GM23338 (cell line): ENCODE data around the gene SETD1B.

Experiments used
- EZH2 ChIP-seq: fragments of 200-600 bp; sonication (generic); IDR thresholded peaks from one replicate; pipeline ENCODE4 v1.8.0; 2017; ENCODE audit warnings: antibody characterized with exemption, mild to moderate bottlenecking, low read depth; ENCODE audit not compliant: unreplicated experiment
- EZH2phosphoT487 ChIP-seq: fragments of 200-600 bp; sonication (generic); IDR thresholded peaks from one replicate; pipeline ENCODE4 v1.8.1; 2018; ENCODE audit warnings: antibody characterized with exemption; ENCODE audit not compliant: unreplicated experiment
- POLR2AphosphoS5 ChIP-seq: IDR thresholded peaks from 2 replicates; pipeline ENCODE4 v1.6.1; 2016; ENCODE audit warnings: antibody characterized with exemption, low read depth
- TF ChIP-seq, protein P1 (sequence below), 2 experiments: fragments of 200-600 bp in 1 of 2; sonication (generic) in 1 of 2; conservative IDR thresholded peaks; 2 replicates each; pipeline versions ENCODE4 v1.5.1 to v1.6.1; 2016 to 2017; ENCODE audit warnings: antibody characterized with exemption in 2 of 2, low read depth in 2 of 2, mild to moderate bottlenecking in 2 of 2, moderate library complexity in 1 of 2

- TF ChIP-seq, protein P1, sequence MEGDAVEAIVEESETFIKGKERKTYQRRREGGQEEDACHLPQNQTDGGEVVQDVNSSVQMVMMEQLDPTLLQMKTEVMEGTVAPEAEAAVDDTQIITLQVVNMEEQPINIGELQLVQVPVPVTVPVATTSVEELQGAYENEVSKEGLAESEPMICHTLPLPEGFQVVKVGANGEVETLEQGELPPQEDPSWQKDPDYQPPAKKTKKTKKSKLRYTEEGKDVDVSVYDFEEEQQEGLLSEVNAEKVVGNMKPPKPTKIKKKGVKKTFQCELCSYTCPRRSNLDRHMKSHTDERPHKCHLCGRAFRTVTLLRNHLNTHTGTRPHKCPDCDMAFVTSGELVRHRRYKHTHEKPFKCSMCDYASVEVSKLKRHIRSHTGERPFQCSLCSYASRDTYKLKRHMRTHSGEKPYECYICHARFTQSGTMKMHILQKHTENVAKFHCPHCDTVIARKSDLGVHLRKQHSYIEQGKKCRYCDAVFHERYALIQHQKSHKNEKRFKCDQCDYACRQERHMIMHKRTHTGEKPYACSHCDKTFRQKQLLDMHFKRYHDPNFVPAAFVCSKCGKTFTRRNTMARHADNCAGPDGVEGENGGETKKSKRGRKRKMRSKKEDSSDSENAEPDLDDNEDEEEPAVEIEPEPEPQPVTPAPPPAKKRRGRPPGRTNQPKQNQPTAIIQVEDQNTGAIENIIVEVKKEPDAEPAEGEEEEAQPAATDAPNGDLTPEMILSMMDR (conservative IDR thresholded peaks at IDR 0.05; ENCODE audit: low read depth in 2 of 2), result no peak
- no peak for TF ChIP-seq POLR2AphosphoS5
- no peak for TF ChIP-seq EZH2
- TF ChIP-seq EZH2phosphoT487, result no peak
Observed at GRCh38 chr12:121802485-121802842, 1.3 kb upstream of the SETD1B start.
